SK-N-MC (cell line): ENCODE measurements around the gene MACROH2A1.

ENCODE experiments used
- DNase-seq: peaks from one replicate; pipeline ENCODE4 v3.0.0-alpha.2; 2011; ENCODE audit warnings: low read depth, low spot score
- H3K27ac ChIP-seq: fragments of 200-600 bp; sonication (generic); 2 replicates; pipeline ENCODE4 v1.5.1; 2016; ENCODE audit warnings: mixed run types
- H3K36me3 ChIP-seq: fragments of 200-600 bp; sonication (generic); 2 replicates; pipeline ENCODE4 v1.6.1; 2017; ENCODE audit warnings: antibody characterized with exemption, low read length, mixed read lengths; ENCODE audit not compliant: insufficient read depth
- H3K4me3 ChIP-seq: fragments of 200-600 bp; sonication (generic); 2 replicates; pipeline ENCODE4 v1.5.1; 2016
- H3K9ac ChIP-seq: fragments of 200-600 bp; sonication (generic); 2 replicates; pipeline ENCODE4 v1.8.0; 2017; ENCODE audit warnings: mixed run types, mixed read lengths; ENCODE audit not compliant: insufficient read length
- H3K9me3 ChIP-seq: fragments of 200-600 bp; sonication (generic); 2 replicates; pipeline ENCODE4 v1.6.1; 2017; ENCODE audit warnings: low read depth, mild to moderate bottlenecking, antibody characterized with exemption, low read length, moderate library complexity, mixed read lengths
- EZH2 ChIP-seq: fragments of 200-600 bp; sonication (generic); IDR thresholded peaks from one replicate; pipeline ENCODE4 v1.6.1; 2017; ENCODE audit warnings: antibody characterized with exemption
- FOXP2 ChIP-seq: optimal IDR thresholded peaks from 2 replicates; pipeline ENCODE3; 2011; ENCODE audit warnings: mild to moderate bottlenecking, moderate library complexity; ENCODE audit not compliant: insufficient read depth; ENCODE audit errors: extremely low read length, control extremely low read depth
- POLR2AphosphoS5 ChIP-seq: IDR thresholded peaks from 2 replicates; pipeline ENCODE4 v1.6.1; 2012; ENCODE audit warnings: mild to moderate bottlenecking, low read depth, low read length, borderline replicate concordance

MACROH2A1 gene

GRCh38 chr5:135405082-135405481 lies 6.1 kb upstream of the MACROH2A1 start:
- DNase-seq: no peak
- H3K4me3 ChIP-seq: no peak overlapping the region
- H3K36me3 ChIP-seq: no peaks in the 10 kb centered on the region
- no peak for TF ChIP-seq FOXP2
- no peak for TF ChIP-seq EZH2
- TF ChIP-seq POLR2AphosphoS5: no peak
- H3K27ac ChIP-seq: no peak overlapping the region
- H3K9me3 ChIP-seq: no peaks in the 10 kb centered on the region
- no peak overlapping the region for H3K9ac ChIP-seq

GRCh38 chr5:135402031-135402430 lies 3.0 kb upstream of the MACROH2A1 start:
- H3K36me3 ChIP-seq: no peaks in the 10 kb centered on the region
- H3K9me3 ChIP-seq: no peaks in the 10 kb centered on the region
- H3K4me3 ChIP-seq: no peak overlapping the region
- DNase-seq: no peak
- no peak overlapping the region for H3K9ac ChIP-seq
- no peak overlapping the region for H3K27ac ChIP-seq
- TF ChIP-seq EZH2: no peak
- no peak for TF ChIP-seq FOXP2
- TF ChIP-seq POLR2AphosphoS5: no peak

- H3K9ac ChIP-seq: no peak overlapping the region
- H3K36me3 ChIP-seq: no peaks in the 10 kb centered on the region
- no peak for DNase-seq
- TF ChIP-seq POLR2AphosphoS5 (no peak), EZH2 (no peak), FOXP2 (no peak)
- no peak overlapping the region for H3K27ac ChIP-seq
- no peaks in the 10 kb centered on the region for H3K9me3 ChIP-seq
- H3K4me3 ChIP-seq: no peak overlapping the region
Observed at GRCh38 chr5:135400866-135401265, 1.8 kb upstream of the MACROH2A1 start.

- H3K27ac ChIP-seq: no peak overlapping the region
Observed at GRCh38 chr5:135399794-135400542, 937 bp upstream of the MACROH2A1 start.

GRCh38 chr5:135398160-135398854 lies 724 bp downstream of the MACROH2A1 start:
- TF ChIP-seq EZH2: no peak
- TF ChIP-seq FOXP2: no peak
- TF ChIP-seq POLR2AphosphoS5: no peak
- Histone ChIP-seq H3K27ac (no peak overlapping the region; the same call in 1 of the 2 replicates), H3K36me3 (peaks cover 3% of the 10 kb centered on the region; the same call in 1 of the 2 replicates), H3K9ac (peak overlapping the region; percentile 96), H3K9me3 (no peaks in the 10 kb centered on the region), H3K4me3 (peak overlapping the region; percentile 94)
- DNase-seq: no peak

More at GRCh38 chr5:135399794-135400542, 937 bp upstream of the MACROH2A1 start:
- H3K9ac ChIP-seq: peak overlapping the region; percentile 96
- no peaks in the 10 kb centered on the region for H3K36me3 ChIP-seq
- no peaks in the 10 kb centered on the region for H3K9me3 ChIP-seq
- peak; percentile 16 for DNase-seq
- H3K4me3 ChIP-seq: peak overlapping the region; percentile 94
- TF ChIP-seq POLR2AphosphoS5: peak; percentile 31; the same call in 1 of the 2 replicates
- TF ChIP-seq EZH2: no peak

GRCh38 chr5:135397084-135397483 lies 1.9 kb downstream of the MACROH2A1 start:
- H3K9me3 ChIP-seq: no peaks in the 10 kb centered on the region
- TF ChIP-seq EZH2 (no peak), POLR2AphosphoS5 (no peak), FOXP2 (no peak)
- no peak for DNase-seq
- no peak overlapping the region for H3K9ac ChIP-seq
- H3K27ac ChIP-seq: no peak overlapping the region
- peak overlapping the region; percentile 94 for H3K4me3 ChIP-seq
- peaks cover 11% of the 10 kb centered on the region for H3K36me3 ChIP-seq

GRCh38 chr5:135396459-135397055 lies 2.5 kb downstream of the MACROH2A1 start:
- no peak for DNase-seq
- H3K27ac ChIP-seq: no peak overlapping the region
- peaks cover 11% of the 10 kb centered on the region for H3K36me3 ChIP-seq
- no peak for TF ChIP-seq POLR2AphosphoS5
- no peak for TF ChIP-seq FOXP2
- no peak for TF ChIP-seq EZH2
- H3K9ac ChIP-seq: no peak overlapping the region
- no peak overlapping the region for H3K4me3 ChIP-seq
- no peaks in the 10 kb centered on the region for H3K9me3 ChIP-seq

GRCh38 chr5:135395866-135396265 lies 3.2 kb downstream of the MACROH2A1 start:
- Histone ChIP-seq H3K36me3 (peaks cover 11% of the 10 kb centered on the region), H3K9ac (no peak overlapping the region), H3K4me3 (no peak overlapping the region), H3K27ac (no peak overlapping the region), H3K9me3 (no peaks in the 10 kb centered on the region)
- no peak for TF ChIP-seq EZH2
- no peak for TF ChIP-seq FOXP2
- no peak for TF ChIP-seq POLR2AphosphoS5
- DNase-seq: no peak

- DNase-seq: no peak
- Histone ChIP-seq H3K9me3 (no peaks in the 10 kb centered on the region), H3K4me3 (no peak overlapping the region), H3K27ac (no peak overlapping the region), H3K9ac (no peak overlapping the region), H3K36me3 (peaks cover 11% of the 10 kb centered on the region)
- TF ChIP-seq EZH2 (no peak), POLR2AphosphoS5 (no peak), FOXP2 (no peak)
Observed at GRCh38 chr5:135395451-135395850, 3.6 kb downstream of the MACROH2A1 start.
